Liver (tissue), 3 donors: ENCODE results near the gene RAPGEF2.

ENCODE experiments used
- GABPA ChIP-seq, 2 donors: IDR thresholded peaks in 1 of 2; conservative IDR thresholded peaks in 1 of 2; 2 replicates each; pipeline ENCODE4 v1.6.1; 2016; ENCODE audit warnings: antibody characterized with exemption in 2 of 2, mild to moderate bottlenecking in 1 of 2, moderate library complexity in 1 of 2
- RXRA ChIP-seq, 2 donors: IDR thresholded peaks; 2 replicates each; pipeline ENCODE4 v1.6.1; 2017 to 2018; ENCODE audit warnings: antibody characterized with exemption in 2 of 2, mild to moderate bottlenecking in 1 of 2
- TF ChIP-seq, protein P1 (sequence below): fragments of 150-350 bp; IDR thresholded peaks from 2 replicates; pipeline ENCODE4 v1.5.1; 2017; ENCODE audit warnings: improper control_type of control experiment, low read depth, low read length; ENCODE audit not compliant: missing input control
- TF ChIP-seq, protein P2 (sequence below): IDR thresholded peaks from 2 replicates; pipeline ENCODE4 v1.6.1; 2016; ENCODE audit warnings: antibody characterized with exemption
- donor health status: healthy.
- donor health status: healthy.

DNA sequence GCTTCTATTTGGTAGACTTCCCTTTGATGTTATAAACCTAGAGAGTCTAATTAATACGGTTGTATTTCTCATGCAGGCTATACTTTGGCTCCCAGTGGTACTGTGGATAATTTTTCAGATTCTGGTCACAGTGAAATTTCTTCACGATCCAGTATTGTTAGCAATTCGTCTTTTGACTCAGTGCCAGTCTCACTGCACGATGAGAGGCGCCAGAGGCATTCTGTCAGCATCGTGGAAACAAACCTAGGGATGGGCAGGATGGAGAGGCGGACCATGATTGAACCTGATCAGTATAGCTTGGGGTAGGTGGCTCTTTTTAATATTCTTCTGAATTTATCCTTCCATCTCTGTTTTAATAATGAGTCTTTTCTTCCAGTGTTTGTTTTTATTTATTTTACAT is 249.7 kb downstream of the RAPGEF2 start:
- TF ChIP-seq, protein P1, sequence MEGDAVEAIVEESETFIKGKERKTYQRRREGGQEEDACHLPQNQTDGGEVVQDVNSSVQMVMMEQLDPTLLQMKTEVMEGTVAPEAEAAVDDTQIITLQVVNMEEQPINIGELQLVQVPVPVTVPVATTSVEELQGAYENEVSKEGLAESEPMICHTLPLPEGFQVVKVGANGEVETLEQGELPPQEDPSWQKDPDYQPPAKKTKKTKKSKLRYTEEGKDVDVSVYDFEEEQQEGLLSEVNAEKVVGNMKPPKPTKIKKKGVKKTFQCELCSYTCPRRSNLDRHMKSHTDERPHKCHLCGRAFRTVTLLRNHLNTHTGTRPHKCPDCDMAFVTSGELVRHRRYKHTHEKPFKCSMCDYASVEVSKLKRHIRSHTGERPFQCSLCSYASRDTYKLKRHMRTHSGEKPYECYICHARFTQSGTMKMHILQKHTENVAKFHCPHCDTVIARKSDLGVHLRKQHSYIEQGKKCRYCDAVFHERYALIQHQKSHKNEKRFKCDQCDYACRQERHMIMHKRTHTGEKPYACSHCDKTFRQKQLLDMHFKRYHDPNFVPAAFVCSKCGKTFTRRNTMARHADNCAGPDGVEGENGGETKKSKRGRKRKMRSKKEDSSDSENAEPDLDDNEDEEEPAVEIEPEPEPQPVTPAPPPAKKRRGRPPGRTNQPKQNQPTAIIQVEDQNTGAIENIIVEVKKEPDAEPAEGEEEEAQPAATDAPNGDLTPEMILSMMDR: no peak
- TF ChIP-seq GABPA (IDR thresholded peaks at IDR 0.05 in 1 of 2, conservative IDR thresholded peaks at IDR 0.05 in 1 of 2) (no peak), RXRA (IDR thresholded peaks at IDR 0.05) (no peak)
- TF ChIP-seq, protein P2, sequence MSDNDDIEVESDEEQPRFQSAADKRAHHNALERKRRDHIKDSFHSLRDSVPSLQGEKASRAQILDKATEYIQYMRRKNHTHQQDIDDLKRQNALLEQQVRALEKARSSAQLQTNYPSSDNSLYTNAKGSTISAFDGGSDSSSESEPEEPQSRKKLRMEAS: no peak
